ENCODE measurements around the gene GPI.

The GPI gene

GRCh38 chr19:34416021-34416545, 51.1 kb downstream of the GPI start:
- H3K27me3 ChIP-seq (ENCODE audit: control insufficient read depth, insufficient read depth, low read length, poor library complexity, severe bottlenecking) = no peaks in the 10 kb centered on the region
- WGBS, 2 experiments = 93 to 95% methylated on average over 7 of the region's 7 CpGs
- no peaks in the 10 kb centered on the region for H3K4me1 ChIP-seq (ENCODE audit: control insufficient read depth, insufficient read depth, low read length)
- no peak overlapping the region for H3K27ac ChIP-seq (ENCODE audit: insufficient read depth, low read depth, low read length, poor library complexity, severe bottlenecking)
- H3K36me3 ChIP-seq (ENCODE audit: control insufficient read depth, insufficient read depth, low read length) = peaks cover 19% of the 10 kb centered on the region
- no peak overlapping the region for H3K4me3 ChIP-seq (ENCODE audit: insufficient read depth, low read depth, low read length)
- H3K9me3 ChIP-seq (ENCODE audit: control insufficient read depth, low read length) = no peaks in the 10 kb centered on the region

- no peaks in the 10 kb centered on the region for H3K9me3 ChIP-seq (ENCODE audit: control insufficient read depth, low read length)
- 94 to 100% methylated on average over 4 of the region's 4 CpGs for WGBS, 2 experiments
- no peak overlapping the region for H3K27ac ChIP-seq (ENCODE audit: insufficient read depth, low read depth, low read length, poor library complexity, severe bottlenecking)
- no peaks in the 10 kb centered on the region for H3K4me1 ChIP-seq (ENCODE audit: control insufficient read depth, insufficient read depth, low read length)
- peaks cover 28% of the 10 kb centered on the region for H3K36me3 ChIP-seq (ENCODE audit: control insufficient read depth, insufficient read depth, low read length)
- H3K4me3 ChIP-seq (ENCODE audit: insufficient read depth, low read depth, low read length) = no peak overlapping the region
- no peaks in the 10 kb centered on the region for H3K27me3 ChIP-seq (ENCODE audit: control insufficient read depth, insufficient read depth, low read length, poor library complexity, severe bottlenecking)
These were observed 53.3 kb downstream of the GPI start for GRCh38 chr19:34418300-34418699.

GRCh38 chr19:34426096-34426661, 61.2 kb downstream of the GPI start:
- H3K27ac ChIP-seq (ENCODE audit: insufficient read depth, low read depth, low read length, poor library complexity, severe bottlenecking) = no peak overlapping the region
- no peaks in the 10 kb centered on the region for H3K4me1 ChIP-seq (ENCODE audit: control insufficient read depth, insufficient read depth, low read length)
- no peak overlapping the region for H3K4me3 ChIP-seq (ENCODE audit: insufficient read depth, low read depth, low read length)
- WGBS, 2 experiments = 94 to 95% methylated on average over 8 of the region's 8 CpGs
- H3K36me3 ChIP-seq (ENCODE audit: control insufficient read depth, insufficient read depth, low read length) = peaks cover 8% of the 10 kb centered on the region
- no peaks in the 10 kb centered on the region for H3K9me3 ChIP-seq (ENCODE audit: control insufficient read depth, low read length)
- no peaks in the 10 kb centered on the region for H3K27me3 ChIP-seq (ENCODE audit: control insufficient read depth, insufficient read depth, low read length, poor library complexity, severe bottlenecking)

GRCh38 chr19:34428549-34429285, 63.7 kb downstream of the GPI start:
- Histone ChIP-seq H3K27me3 (ENCODE audit: control insufficient read depth, insufficient read depth, low read length, poor library complexity, severe bottlenecking) (no peaks in the 10 kb centered on the region), H3K4me1 (ENCODE audit: control insufficient read depth, insufficient read depth, low read length) (no peaks in the 10 kb centered on the region), H3K27ac (ENCODE audit: insufficient read depth, low read depth, low read length, poor library complexity, severe bottlenecking) (peak overlapping the region; percentile 85), H3K9me3 (ENCODE audit: control insufficient read depth, low read length) (no peaks in the 10 kb centered on the region), H3K4me3 (ENCODE audit: insufficient read depth, low read depth, low read length) (peak overlapping the region; percentile 97), H3K36me3 (ENCODE audit: control insufficient read depth, insufficient read depth, low read length) (peaks cover 8% of the 10 kb centered on the region)
- WGBS, 2 experiments = 0% methylated on average over 68 of the region's 68 CpGs

- Histone ChIP-seq H3K27me3 (ENCODE audit: control insufficient read depth, insufficient read depth, low read length, poor library complexity, severe bottlenecking) (no peaks in the 10 kb centered on the region), H3K27ac (ENCODE audit: insufficient read depth, low read depth, low read length, poor library complexity, severe bottlenecking) (no peak overlapping the region), H3K36me3 (ENCODE audit: control insufficient read depth, insufficient read depth, low read length) (peaks cover 13% of the 10 kb centered on the region), H3K4me1 (ENCODE audit: control insufficient read depth, insufficient read depth, low read length) (no peaks in the 10 kb centered on the region), H3K9me3 (ENCODE audit: control insufficient read depth, low read length) (no peaks in the 10 kb centered on the region), H3K4me3 (ENCODE audit: insufficient read depth, low read depth, low read length) (peak overlapping the region; percentile 97)
- WGBS, 2 experiments = 79 to 84% methylated on average over 9 of the region's 9 CpGs
These were observed 64.6 kb downstream of the GPI start for GRCh38 chr19:34429553-34429952.

- no peak overlapping the region for H3K27ac ChIP-seq (ENCODE audit: insufficient read depth, low read depth, low read length, poor library complexity, severe bottlenecking)
- no peaks in the 10 kb centered on the region for H3K27me3 ChIP-seq (ENCODE audit: control insufficient read depth, insufficient read depth, low read length, poor library complexity, severe bottlenecking)
- WGBS, 2 experiments = 71 to 74% methylated on average over 6 of the region's 6 CpGs
- H3K4me3 ChIP-seq (ENCODE audit: insufficient read depth, low read depth, low read length) = no peak overlapping the region
- no peaks in the 10 kb centered on the region for H3K4me1 ChIP-seq (ENCODE audit: control insufficient read depth, insufficient read depth, low read length)
- H3K9me3 ChIP-seq (ENCODE audit: control insufficient read depth, low read length) = no peaks in the 10 kb centered on the region
- H3K36me3 ChIP-seq (ENCODE audit: control insufficient read depth, insufficient read depth, low read length) = peaks cover 27% of the 10 kb centered on the region
These were observed 66.0 kb downstream of the GPI start for GRCh38 chr19:34430738-34431625.

- no peaks in the 10 kb centered on the region for H3K4me1 ChIP-seq (ENCODE audit: control insufficient read depth, insufficient read depth, low read length)
- H3K27me3 ChIP-seq (ENCODE audit: control insufficient read depth, insufficient read depth, low read length, poor library complexity, severe bottlenecking) = no peaks in the 10 kb centered on the region
- no peak overlapping the region for H3K27ac ChIP-seq (ENCODE audit: insufficient read depth, low read depth, low read length, poor library complexity, severe bottlenecking)
- no peaks in the 10 kb centered on the region for H3K9me3 ChIP-seq (ENCODE audit: control insufficient read depth, low read length)
- H3K36me3 ChIP-seq (ENCODE audit: control insufficient read depth, insufficient read depth, low read length) = peaks cover 30% of the 10 kb centered on the region
- H3K4me3 ChIP-seq (ENCODE audit: insufficient read depth, low read depth, low read length) = no peak overlapping the region
- 95 to 100% methylated on average over 2 of the region's 2 CpGs for WGBS, 2 experiments
These were observed 66.8 kb downstream of the GPI start for GRCh38 chr19:34431681-34432402.

- Histone ChIP-seq H3K27ac (ENCODE audit: insufficient read depth, low read depth, low read length, poor library complexity, severe bottlenecking) (no peak overlapping the region), H3K36me3 (ENCODE audit: control insufficient read depth, insufficient read depth, low read length) (peaks cover 35% of the 10 kb centered on the region), H3K4me1 (ENCODE audit: control insufficient read depth, insufficient read depth, low read length) (no peaks in the 10 kb centered on the region)
These were observed 67.8 kb downstream of the GPI start for GRCh38 chr19:34432797-34433196.

GRCh38 chr19:34436716-34437115, 71.7 kb downstream of the GPI start:
- 97 to 99% methylated on average over 3 of the region's 3 CpGs for WGBS, 2 experiments
- H3K36me3 ChIP-seq (ENCODE audit: control insufficient read depth, insufficient read depth, low read length) = peaks cover 54% of the 10 kb centered on the region
- no peaks in the 10 kb centered on the region for H3K9me3 ChIP-seq (ENCODE audit: control insufficient read depth, low read length)
- H3K27me3 ChIP-seq (ENCODE audit: control insufficient read depth, insufficient read depth, low read length, poor library complexity, severe bottlenecking) = no peaks in the 10 kb centered on the region
- H3K4me1 ChIP-seq (ENCODE audit: control insufficient read depth, insufficient read depth, low read length) = no peaks in the 10 kb centered on the region
- no peak overlapping the region for H3K4me3 ChIP-seq (ENCODE audit: insufficient read depth, low read depth, low read length)
- no peak overlapping the region for H3K27ac ChIP-seq (ENCODE audit: insufficient read depth, low read depth, low read length, poor library complexity, severe bottlenecking)

More at GRCh38 chr19:34432797-34433196, 67.8 kb downstream of the GPI start:
- WGBS, 2 experiments = 87 to 92% methylated on average over 5 of the region's 5 CpGs
- no peaks in the 10 kb centered on the region for H3K9me3 ChIP-seq (ENCODE audit: control insufficient read depth, low read length)
- H3K27me3 ChIP-seq (ENCODE audit: control insufficient read depth, insufficient read depth, low read length, poor library complexity, severe bottlenecking) = no peaks in the 10 kb centered on the region
- no peak overlapping the region for H3K4me3 ChIP-seq (ENCODE audit: insufficient read depth, low read depth, low read length)
